ENCODE measurements around the gene CHRD. TPM values are rescaled to one million over a fixed set of nuclear protein-coding genes. Genes with fewer than 3 reads are reported as not detected.
"Not testable (repeated sequence)": the region's sequence is repeated elsewhere in the genome, so short reads cannot be mapped to it uniquely, and the experiment has no call there.

CHRD gene
- total RNA-seq, 2 experiments from 2014 or later = not detected

DNA sequence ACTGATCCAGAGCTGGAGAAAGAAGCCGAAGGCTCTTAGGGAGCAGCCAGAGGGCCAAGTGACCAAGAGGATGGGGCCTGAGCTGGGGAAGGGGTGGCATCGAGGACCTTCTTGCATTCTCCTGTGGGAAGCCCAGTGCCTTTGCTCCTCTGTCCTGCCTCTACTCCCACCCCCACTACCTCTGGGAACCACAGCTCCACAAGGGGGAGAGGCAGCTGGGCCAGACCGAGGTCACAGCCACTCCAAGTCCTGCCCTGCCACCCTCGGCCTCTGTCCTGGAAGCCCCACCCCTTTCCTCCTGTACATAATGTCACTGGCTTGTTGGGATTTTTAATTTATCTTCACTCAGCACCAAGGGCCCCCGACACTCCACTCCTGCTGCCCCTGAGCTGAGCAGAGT is 9.5 kb downstream of the CHRD start:
- ChIA-PET POLR2A (no interaction called here), CTCF (no interaction called here)

DNA sequence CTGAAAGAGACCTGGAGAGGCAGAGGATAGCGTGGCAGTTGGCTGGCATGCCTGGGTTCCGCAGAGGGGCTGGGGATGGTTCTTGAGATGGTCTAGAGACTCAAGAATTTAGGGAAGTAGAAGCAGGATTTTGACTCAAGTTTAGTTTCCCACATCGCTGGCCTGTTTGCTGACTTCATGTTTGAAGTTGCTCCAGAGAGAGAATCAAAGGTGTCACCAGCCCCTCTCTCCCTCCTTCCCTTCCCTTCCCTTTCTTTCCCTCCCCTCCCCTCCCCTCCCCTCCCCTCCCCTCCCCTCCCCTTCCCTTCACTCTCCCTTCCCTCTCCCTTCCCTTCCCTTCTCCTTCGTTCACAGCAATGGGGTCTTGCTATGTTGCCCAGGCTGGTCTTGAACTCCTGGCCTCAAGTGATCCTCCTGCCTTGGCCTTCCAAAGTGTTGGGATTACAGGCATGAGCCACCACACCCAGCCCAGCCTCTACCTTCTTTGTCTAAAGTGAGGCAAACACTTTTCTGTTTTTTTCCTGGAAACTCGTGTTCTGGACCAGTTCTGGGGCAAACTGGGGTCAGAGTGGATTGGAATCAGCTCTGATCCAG is 10.2 kb downstream of the CHRD start:
- ChIA-PET CTCF (interaction anchor here (0.6 kb wide), 1 partner anchor 27 kb away, joined by 3 read pairs; no protein-coding TSS in a partner anchor), POLR2A (no interaction called here)

DNA sequence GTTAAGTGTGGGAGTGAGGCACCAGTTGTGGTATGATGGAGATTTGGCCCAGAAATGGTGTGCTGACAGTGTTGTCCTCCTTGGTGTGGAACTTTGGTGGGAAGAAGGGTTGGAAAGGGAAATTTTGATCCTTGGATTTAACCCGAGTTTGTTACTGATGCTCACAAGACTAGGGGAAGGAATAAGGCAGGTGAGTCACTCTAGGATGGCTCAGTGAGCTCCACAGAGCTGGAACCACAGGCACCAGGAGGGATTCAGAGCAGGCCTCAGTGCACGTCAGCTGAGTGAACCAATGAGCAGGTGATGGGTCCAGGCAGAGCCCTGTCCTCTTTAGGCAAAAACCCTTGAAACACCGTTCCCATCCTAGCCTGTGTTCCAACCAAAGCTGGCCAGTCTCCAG is 11.4 kb downstream of the CHRD start:
- ChIA-PET POLR2A (no interaction called here), CTCF (interaction anchor here (1.4 kb wide), 1 partner anchor 165 kb away, joined by 3 read pairs; no protein-coding TSS in a partner anchor)

DNA sequence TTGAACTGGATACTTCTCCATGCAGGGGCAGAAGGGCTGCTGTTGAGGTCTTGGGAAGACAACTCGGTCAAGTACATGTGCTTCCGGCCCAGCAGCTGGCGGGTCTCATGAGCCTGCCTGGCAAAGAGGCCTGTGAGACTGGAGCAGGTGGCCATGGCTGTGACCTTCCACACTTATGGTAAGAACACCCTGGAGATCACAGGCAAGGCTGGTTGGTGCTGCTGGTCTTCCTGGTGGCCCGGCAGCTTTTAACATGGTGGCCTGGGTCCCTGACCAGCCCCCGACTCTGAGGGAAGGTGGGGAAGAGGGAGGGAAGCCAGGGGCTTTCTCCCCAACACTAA is 15.4 kb downstream of the CHRD start:
- ChIA-PET CTCF (no interaction called here), POLR2A (no interaction called here)

DNA sequence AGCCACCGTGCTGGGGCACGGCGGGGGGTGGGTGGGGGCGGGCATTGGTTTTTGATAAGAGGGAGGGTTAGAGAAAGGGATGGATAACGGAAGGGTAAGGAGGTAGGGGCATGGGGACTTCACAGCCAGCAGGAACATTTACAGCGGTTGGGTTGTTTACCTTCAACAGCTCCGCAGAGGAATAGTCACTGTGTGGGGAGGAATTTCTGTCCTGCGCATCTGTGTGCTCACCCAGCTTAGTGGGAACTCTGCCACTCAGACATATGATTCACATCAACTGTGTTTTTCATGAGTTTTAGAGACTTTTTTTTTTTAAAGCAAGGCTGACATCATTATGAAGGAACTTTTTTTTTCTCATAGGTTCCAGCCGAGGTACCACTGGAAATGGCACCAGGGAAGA is 19.6 kb downstream of the CHRD start:
- CTCF ChIA-PET = no interaction called here
- POLR2A ChIA-PET = no interaction called here

DNA sequence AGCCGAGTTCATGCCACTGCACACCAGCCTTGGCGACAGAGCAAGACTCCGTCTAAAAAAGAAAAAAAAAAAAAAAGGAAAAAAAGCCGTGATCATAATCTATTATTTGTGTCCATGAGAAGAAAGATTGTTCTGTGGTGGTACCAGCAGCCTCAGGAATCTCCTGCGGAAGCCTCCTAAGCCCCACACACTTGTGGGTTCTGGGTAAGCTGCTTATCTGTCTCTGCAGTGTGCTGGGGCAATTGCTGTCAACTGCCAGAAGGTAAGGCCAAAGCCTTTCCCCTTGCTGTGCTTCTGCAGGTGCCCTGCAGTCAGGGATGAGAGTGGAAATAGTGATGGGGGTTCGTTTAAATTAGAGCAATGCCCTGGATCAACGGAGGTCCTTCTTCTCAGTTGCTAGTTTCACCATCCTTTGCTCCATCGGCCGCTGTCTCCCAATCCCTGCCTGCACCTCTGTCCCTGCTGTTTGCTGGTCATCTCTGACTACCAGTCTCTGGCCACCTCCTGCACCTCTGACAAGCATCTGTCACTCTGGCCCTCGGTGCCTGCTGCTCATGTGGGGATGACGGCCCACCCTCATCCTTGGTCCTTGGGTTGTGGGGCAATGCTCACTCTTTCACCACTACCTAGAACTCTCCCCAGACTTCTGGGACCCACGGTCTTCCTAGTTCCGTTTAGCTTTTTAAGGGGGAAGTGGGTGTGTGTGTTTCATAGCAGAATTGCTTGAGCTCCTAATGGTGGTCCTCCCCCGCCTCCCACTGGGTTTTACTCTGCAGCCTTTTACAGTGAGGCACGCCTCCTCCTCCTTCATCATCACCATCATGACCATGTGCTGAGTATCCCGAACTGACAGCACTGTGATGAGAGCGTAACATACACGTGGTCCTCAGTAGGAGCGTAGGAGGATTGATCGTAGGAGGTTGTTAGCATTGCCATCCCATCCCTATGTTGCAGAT is 25.5 kb downstream of the CHRD start:
- POLR2A ChIA-PET = no interaction called here
- CTCF ChIA-PET = no interaction called here

DNA sequence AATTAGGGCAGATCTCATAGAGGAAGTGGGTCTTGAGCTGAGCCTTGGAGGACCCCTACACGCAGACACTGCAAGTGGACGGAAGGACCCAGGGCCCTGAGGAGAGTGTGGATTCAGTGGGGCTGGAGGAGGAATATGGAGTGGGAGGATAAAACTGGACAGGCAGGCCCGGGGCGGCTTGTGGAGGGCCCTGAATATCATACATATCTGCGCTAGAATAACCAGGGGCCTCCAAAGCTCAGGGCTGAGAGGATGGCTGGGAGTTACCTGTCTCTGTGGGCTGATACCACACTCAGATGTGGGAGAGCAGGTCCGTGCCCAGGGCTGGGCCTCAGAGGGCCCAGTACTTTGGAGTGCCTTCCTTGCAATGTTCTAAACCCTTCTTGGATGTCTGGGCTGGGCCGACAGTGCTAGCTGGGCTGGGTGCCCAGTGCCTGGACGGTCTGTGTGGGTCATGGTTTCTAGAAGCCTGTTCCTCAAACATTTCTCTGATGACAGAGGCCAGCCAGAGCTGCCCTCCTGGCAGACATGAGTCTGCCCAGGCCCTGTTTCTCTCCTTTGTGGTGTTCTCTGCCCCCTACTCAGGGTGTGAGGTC is 29.6 kb downstream of the CHRD start:
- ChIA-PET CTCF (no interaction called here), POLR2A (no interaction called here)

DNA sequence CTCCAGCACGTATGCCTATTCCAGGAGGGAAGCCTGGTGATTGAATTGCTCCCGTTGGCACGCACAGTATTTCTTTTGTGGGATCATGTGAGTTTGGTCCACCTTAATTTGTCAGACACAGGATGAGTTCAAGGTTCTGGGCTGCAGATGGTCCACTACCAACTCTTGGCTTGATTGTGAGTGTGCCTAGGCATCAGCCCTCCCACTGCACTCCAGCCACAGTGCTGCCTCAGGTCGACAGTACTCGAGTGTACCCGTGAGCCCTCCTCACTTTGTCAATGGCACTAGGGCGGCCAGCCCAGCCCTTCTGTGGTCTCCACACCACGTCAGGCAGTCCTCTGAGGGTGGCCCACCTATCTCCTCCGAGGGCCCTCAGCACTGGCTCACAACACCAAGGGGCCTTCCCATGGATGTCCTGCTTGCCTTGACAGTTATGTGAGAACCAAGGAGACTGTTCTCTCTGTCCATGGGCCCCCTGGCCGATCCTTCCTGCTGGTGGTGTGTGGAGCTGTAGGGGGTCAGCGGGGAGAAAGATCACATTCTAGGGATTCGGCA is 30.2 kb downstream of the CHRD start:
- ChIA-PET POLR2A (no interaction called here), CTCF (no interaction called here)

DNA sequence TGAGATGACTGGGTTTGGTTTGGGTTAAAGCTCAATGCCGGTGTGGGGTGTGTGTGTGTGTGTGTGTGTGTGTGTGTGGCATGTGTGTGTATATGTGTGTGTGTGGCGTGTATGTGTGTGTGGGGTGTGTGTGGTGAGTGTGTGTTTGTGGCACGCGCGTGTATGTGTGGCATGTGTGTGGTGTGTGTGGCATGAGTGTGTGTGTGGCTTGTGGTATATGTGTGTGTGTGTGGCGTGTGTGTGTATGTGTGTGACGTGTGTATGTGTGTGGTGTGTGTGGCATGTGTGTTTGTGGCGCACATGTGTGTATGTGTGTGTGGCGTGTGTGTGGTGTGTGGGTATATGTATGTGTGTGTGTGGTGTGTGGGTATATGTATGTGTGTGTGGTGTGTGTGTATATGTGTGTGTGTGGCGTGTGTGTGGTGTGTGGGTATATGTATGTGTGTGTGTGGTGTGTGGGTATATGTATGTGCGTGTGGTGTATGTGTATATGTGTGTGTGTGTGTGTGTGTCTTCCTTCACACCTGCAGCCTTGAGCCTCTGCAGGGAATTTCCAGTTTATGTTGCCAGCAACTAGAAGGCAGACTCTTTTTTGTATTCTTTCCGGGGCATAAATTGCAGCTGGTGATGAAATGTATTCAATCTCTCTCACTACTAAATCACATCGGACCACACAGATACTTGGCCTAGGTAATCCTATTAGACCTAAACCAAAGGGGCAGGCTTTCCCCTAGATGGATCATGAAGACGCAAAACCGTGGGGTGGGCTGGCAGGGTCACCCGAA is 34.8 kb downstream of the CHRD start:
- CTCF ChIA-PET = interaction anchor here (0.5 to 1.9 kb wide), 2 partner anchors 127 to 132 kb away, joined by 3 to 4 read pairs; no protein-coding TSS in a partner anchor
- POLR2A ChIA-PET = no interaction called here

DNA sequence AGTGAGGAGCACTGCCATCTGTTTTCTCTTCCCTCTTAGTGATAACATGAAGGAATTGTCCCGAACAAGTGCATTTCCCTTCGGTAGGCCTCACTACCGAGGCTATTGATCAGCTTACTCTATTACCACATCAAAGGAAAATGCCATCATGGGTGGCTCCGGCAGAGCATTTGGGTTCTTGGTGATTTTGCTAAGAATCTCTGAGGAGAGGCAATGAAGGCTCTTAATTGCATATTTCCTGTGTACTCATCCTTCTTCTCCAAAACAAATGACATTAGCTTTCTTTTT is 35.3 kb downstream of the CHRD start:
- POLR2A ChIA-PET = no interaction called here
- CTCF ChIA-PET = no interaction called here

DNA sequence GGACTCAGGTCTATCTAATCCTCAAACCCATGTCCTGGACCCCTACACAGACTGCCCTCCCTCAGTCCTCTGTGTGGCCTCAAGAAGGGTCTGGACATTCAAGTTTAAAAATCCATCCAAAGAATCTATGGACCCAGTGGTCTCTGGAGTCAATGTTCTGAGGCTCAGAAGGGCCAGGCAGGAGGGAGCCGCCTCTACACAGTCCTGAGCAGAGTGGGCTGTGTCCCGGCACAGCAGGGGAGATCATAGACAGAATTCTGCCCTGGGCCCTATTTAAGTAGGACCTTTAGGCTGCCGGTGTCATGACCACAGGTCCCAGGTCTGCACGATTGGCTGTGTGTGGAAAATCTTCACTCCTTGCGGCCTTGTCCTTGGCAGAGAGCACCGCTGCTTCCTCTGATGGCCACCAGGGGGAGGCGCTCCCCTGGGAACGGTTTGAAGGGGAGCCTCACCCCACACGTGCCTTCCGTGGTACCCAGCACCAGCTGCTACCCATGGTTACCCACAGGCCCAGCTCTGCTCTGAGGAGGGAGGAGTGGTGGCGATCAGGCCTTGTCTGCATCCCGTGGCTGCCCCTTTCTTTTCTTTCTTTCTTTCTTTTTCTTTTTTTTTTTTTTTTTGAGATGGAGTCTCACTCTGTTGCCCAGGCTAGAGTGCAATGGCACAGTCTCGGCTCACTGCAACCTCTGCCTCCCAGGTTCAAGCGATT is 37.9 kb downstream of the CHRD start:
- POLR2A ChIA-PET = no interaction called here
- CTCF ChIA-PET = interaction anchor here (0.6 to 1.2 kb wide), 8 partner anchors 14 to 1068 kb away, joined by 3 to 6 read pairs (median 4); no protein-coding TSS in a partner anchor

DNA sequence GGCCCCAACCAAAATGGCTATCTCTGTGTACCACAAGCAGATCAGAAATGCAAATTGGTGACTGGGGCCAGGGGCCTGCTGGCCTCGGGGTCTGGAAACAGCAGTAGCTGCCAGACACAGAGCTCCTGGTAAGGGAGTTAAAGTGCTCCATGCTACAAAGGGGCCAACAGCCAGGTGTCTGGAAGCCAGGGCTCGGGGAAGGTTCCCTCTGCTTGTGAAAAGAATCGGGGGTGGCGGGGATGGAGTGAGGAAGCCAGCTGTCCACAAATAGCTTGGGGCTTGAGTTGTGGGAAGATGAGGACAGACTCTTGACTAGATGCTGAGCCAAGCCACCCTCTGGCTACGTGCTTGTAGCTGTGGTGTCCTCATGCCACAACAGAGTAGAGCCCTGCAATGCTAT is 39.3 kb downstream of the CHRD start:
- ChIA-PET CTCF (interaction anchor here (1.6 kb wide), 1 partner anchor 48 kb away, joined by 3 read pairs; no protein-coding TSS in a partner anchor), POLR2A (no interaction called here)

DNA sequence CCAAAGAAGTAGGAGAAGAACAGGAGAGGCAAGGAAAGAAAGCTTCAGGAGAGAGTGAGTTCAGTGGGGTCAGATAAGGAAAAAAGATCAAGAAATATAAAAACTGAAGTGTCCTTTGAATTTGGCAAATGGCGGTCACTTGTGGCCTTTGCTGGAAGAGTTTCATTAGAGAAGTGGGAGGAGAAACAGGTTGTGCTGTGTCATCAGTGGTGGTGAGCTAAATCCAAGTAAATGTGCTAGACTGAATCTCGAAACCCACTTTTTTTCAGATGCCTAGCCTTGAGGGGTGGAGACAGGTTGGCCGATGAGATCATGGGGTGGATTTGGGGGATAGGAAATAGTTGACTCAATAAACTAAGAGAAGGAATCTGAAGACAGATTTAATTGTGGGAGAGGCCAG is 43.7 kb downstream of the CHRD start:
- ChIA-PET POLR2A (no interaction called here), CTCF (no interaction called here)

DNA sequence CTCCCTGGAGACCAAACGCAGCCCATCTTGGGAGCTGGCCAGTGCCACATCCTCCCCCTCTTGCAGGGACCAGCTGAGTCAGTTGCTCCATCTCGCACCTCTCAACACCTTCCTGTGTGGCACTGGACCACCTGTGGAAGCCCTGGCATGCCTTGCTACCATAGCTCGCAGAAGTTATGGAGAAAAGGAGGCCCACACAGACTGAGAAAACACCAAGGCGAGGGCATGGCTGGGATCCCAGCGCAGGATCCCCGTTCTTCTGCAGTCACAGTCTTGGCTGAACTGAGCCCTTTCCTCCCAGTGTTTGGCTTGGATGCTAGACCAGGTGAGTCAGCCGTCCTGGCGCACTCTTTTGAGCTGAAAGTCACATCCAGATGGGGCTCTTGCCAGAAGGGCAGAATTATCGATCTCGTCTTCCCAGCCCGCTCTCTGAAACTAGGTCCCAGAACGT is 46.9 kb downstream of the CHRD start:
- CTCF ChIA-PET = no interaction called here

DNA sequence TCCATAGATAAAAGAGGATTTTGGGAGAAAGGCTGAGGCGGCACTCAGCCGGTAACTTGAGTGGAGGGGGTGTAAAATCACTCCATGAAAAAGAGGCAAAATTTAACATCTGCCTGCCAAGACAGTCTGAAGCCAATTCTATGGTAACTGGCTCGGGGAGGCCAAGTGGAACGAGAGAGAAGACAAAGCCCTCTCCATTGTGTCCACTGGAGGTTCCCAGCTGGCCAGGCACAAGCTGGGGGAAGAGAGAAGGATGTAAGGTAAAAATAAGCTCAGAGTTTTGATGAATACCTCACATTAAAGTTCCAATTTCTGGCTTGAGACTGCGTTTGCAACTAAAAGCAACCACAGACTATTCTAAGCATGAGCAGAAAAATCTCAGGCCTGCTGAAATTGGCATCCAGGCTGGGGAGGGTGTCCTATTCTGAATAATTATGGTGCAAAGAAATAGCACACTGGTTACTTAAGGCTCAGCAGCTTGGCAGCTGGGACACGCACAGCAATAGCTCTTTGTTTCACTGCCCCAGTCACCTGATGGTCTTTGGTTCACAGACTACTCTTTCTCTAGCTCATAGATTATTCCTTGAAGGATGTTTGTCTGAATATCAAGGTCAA is 48.8 kb downstream of the CHRD start:
- CTCF ChIA-PET = interaction anchor here (0.6 kb wide), 1 partner anchor 114 kb away, joined by 4 read pairs; no protein-coding TSS in a partner anchor
- POLR2A ChIA-PET = no interaction called here

More for the DNA sequence above, 46.9 kb downstream of the CHRD start:
- POLR2A ChIA-PET = no interaction called here

DNA sequence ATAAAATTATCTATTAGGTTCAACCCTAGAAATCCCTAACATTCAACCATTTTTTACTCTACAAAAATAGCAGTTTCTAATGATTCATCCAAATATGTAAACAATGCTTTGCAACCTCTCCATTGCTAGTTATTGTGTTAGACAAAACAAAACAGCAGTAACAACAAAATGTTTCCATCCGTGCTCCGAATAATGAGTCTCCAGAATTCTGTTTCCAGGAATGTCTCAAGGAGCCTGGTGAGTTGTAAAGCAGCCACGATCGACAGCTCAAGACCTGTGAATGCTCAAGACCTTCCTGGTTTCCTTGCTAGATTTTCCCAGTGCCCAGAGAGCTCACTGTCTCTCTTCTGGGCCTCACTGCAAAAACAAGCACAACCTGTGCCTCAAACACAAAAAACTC is 49.9 kb downstream of the CHRD start:
- ChIA-PET CTCF (interaction anchor here (0.7 kb wide), 1 partner anchor 84 kb away, joined by 3 read pairs; no protein-coding TSS in a partner anchor), POLR2A (no interaction called here)

DNA sequence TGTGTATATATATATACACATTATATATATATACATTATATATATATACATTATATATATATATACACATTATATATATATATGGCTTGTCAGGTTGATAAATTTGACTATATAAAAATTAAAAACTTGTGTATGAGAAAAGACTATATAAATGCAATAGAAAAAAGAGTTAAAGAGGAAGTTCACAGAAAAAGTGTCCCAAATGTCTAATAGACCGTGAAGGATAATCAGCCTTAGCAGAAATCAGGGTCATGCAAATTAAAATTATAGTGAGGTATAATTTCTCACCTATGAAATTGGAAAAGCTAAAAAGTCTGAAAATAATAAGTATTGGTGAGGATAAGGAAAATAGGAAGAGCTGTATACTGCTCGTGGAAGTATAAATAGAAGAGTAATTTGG is 51.1 kb downstream of the CHRD start:
- POLR2A ChIA-PET = interaction anchor here (1.1 kb wide), 1 partner anchor 43 kb away, joined by 3 read pairs; no protein-coding TSS in a partner anchor
- CTCF ChIA-PET = no interaction called here

DNA sequence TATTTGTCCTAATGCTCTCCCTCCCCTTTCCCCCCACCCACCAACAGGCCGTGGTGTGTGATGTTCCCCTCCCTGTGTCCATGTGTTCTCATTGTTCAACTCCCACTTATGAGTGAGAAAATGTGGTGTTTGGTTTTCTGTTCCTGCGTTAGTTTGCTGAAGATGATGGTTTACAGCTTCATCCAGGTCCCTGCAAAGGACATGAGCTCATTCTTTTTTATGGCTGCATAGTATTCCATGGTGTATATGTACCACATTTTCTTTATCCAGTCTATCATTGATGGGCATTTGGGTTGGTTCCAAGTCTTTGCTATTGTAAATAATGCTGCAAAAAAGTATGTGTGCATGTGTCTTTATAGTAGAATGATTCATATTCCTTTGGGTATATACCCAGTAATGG is 53.3 kb downstream of the CHRD start:
- CTCF ChIA-PET, POLR2A ChIA-PET: not testable (repeated sequence)

DNA sequence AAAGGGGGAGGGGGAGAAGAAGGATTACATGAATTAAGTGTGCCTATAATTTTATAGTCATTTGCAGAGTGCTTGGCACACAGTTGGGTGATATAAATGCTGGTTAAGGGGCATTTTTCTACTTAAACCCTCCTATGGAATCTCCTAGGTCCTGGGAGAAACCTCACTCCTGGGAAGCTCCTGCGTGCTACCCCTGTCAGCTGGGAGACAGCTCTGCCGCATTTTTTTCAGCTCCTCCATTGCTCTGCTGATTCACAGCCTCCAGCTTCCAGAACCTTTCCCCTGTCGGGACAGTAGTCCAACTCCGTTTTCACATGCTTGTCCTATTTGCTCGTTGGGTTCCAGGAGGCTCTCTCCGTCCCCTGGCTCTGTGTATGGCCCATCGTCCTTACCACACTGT is 59.2 kb downstream of the CHRD start:
- ChIA-PET POLR2A (no interaction called here), CTCF (no interaction called here)

Data from activated CD8-positive, alpha-beta memory T cell treated with anti-CD3 and anti-CD28 coated beads for 36 hours (primary cell).